Measurements from ENCODE around the gene PWWP3B.

The PWWP3B gene

GRCh38 chrX:106168107-106168506 lies at the start of gene PWWP3B:
TSS of gene PWWP3B (plus strand) at chrX:106168305. CDS start at chrX:106205433, 37,128 bp downstream.
- DNase-seq (ENCODE audit: low read depth): no peak
- no peak for TF ChIP-seq CTCF (IDR thresholded peaks at IDR 0.05; ENCODE audit: insufficient read depth, low read depth, low read length, missing control alignments)
- no peak within 1 kb of the TSS for H3K4me3 ChIP-seq (ENCODE audit: low read depth, low read length)

- no peak for TF ChIP-seq CTCF (IDR thresholded peaks at IDR 0.05; ENCODE audit: insufficient read depth, low read depth, low read length, missing control alignments)
- DNase-seq (ENCODE audit: low read depth): no peak
- H3K4me3 ChIP-seq (ENCODE audit: low read depth, low read length): no peak overlapping the region
Observed at GRCh38 chrX:106139048-106139447, 29.1 kb upstream of the PWWP3B start.

GRCh38 chrX:106144755-106145639 lies 23.1 kb upstream of the PWWP3B start:
- DNase-seq (ENCODE audit: low read depth): no peak
- no peak for TF ChIP-seq CTCF (IDR thresholded peaks at IDR 0.05; ENCODE audit: insufficient read depth, low read depth, low read length, missing control alignments)
- H3K4me3 ChIP-seq (ENCODE audit: low read depth, low read length): no peak overlapping the region

GRCh38 chrX:106150701-106151100 lies 17.4 kb upstream of the PWWP3B start:
- H3K4me3 ChIP-seq (ENCODE audit: low read depth, low read length): no peak overlapping the region
- no peak for DNase-seq (ENCODE audit: low read depth)
- TF ChIP-seq CTCF (IDR thresholded peaks at IDR 0.05; ENCODE audit: insufficient read depth, low read depth, low read length, missing control alignments): no peak

- no peak overlapping the region for H3K4me3 ChIP-seq (ENCODE audit: low read depth, low read length)
- DNase-seq (ENCODE audit: low read depth): no peak
- TF ChIP-seq CTCF (IDR thresholded peaks at IDR 0.05; ENCODE audit: insufficient read depth, low read depth, low read length, missing control alignments): no peak
Observed at GRCh38 chrX:106159861-106160282, 8.2 kb upstream of the PWWP3B start.

- DNase-seq (ENCODE audit: low read depth): peak; percentile 1
- TF ChIP-seq CTCF (IDR thresholded peaks at IDR 0.05; ENCODE audit: insufficient read depth, low read depth, low read length, missing control alignments): peak; percentile 31
- no peak overlapping the region for H3K4me3 ChIP-seq (ENCODE audit: low read depth, low read length)
Observed at GRCh38 chrX:106170318-106170717, 2.2 kb downstream of the PWWP3B start.
